Upper lobe of left lung (tissue), 4 donors: Measurements from ENCODE around the gene LTB.

Source experiments
- EP300 ChIP-seq, 4 donors: sonication (generic); formaldehyde crosslinking; IDR thresholded peaks; one replicate each; pipeline ENCODE4 v1.5.1; 2017; ENCODE audit warnings: antibody characterized with exemption in 4 of 4, control low read depth in 2 of 4
- POLR2A ChIP-seq, 4 donors: fragments of 450-650 bp; IDR thresholded peaks; one replicate each; pipeline ENCODE4 v1.5.1; 2016 to 2017; ENCODE audit warnings: antibody characterized with exemption in 4 of 4, mild to moderate bottlenecking in 2 of 4
- POLR2AphosphoS5 ChIP-seq, 2 donors: sonication (generic); formaldehyde crosslinking; IDR thresholded peaks; one replicate each; pipeline ENCODE4 v1.5.1; 2017; ENCODE audit warnings: antibody characterized with exemption in 2 of 2
- TF ChIP-seq, protein P1 (sequence below), 6 experiments: fragments of 450-650 bp in 4 of 6; fragments of 200-600 bp in 2 of 6; sonication (generic) in 2 of 6; IDR thresholded peaks; one replicate each; pipeline ENCODE4 v1.5.1; 2016 to 2019; ENCODE audit warnings: antibody characterized with exemption in 6 of 6

- TF ChIP-seq, protein P1, sequence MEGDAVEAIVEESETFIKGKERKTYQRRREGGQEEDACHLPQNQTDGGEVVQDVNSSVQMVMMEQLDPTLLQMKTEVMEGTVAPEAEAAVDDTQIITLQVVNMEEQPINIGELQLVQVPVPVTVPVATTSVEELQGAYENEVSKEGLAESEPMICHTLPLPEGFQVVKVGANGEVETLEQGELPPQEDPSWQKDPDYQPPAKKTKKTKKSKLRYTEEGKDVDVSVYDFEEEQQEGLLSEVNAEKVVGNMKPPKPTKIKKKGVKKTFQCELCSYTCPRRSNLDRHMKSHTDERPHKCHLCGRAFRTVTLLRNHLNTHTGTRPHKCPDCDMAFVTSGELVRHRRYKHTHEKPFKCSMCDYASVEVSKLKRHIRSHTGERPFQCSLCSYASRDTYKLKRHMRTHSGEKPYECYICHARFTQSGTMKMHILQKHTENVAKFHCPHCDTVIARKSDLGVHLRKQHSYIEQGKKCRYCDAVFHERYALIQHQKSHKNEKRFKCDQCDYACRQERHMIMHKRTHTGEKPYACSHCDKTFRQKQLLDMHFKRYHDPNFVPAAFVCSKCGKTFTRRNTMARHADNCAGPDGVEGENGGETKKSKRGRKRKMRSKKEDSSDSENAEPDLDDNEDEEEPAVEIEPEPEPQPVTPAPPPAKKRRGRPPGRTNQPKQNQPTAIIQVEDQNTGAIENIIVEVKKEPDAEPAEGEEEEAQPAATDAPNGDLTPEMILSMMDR (IDR thresholded peaks at IDR 0.05) = peak; percentile 17 to 61 (median 52)
- TF ChIP-seq POLR2AphosphoS5 (IDR thresholded peaks at IDR 0.05) (no peak), POLR2A (IDR thresholded peaks at IDR 0.05) (no peak), EP300 (IDR thresholded peaks at IDR 0.05) (no peak)
These were observed 14.8 kb upstream of the LTB start for GRCh38 chr6:31597006-31597405.
